ENCODE results near the gene FLAD1. TPM values are rescaled to one million over a fixed set of nuclear protein-coding genes. Genes with fewer than 3 reads are reported as not detected.

Gene FLAD1
- total RNA-seq, 1 experiment from 2014 or later: 82.4 TPM

GRCh38 chr1:154963643-154964042 lies 19.5 kb upstream of the FLAD1 start:
- Histone ChIP-seq H3K27me3 (replicated peaks; ENCODE audit: insufficient read depth, low read depth, low read length, poor library complexity) (no peaks in the 10 kb centered on the region), H3K27ac (ENCODE audit: low read depth, low read length, poor library complexity, severe bottlenecking) (peak overlapping the region; percentile 47), H3K9me3 (ENCODE audit: low read depth, low read length, poor library complexity, severe bottlenecking) (no peaks in the 10 kb centered on the region), H3K4me1 (ENCODE audit: insufficient read depth, low read length, poor library complexity, severe bottlenecking) (peaks cover 27% of the 10 kb centered on the region), H3K4me3 (ENCODE audit: low read depth, low read length, poor library complexity, severe bottlenecking) (no peak overlapping the region), H3K36me3 (ENCODE audit: insufficient read depth, low read length, poor library complexity, severe bottlenecking) (peaks cover 72% of the 10 kb centered on the region)
- DNase-seq (ENCODE audit: low spot score): no peak
- intact Hi-C loops (cut with micrococcal nuclease; ENCODE audit: unreplicated experiment): loop anchor here (5.0 kb wide), 2 partner anchors 34 to 99 kb away; partner anchors contain the start of gene EFNA4
- no TSS peak for BruUV-seq (replicated peaks)
- TF ChIP-seq EZH2 (IDR thresholded peaks at IDR 0.05; ENCODE audit: borderline replicate concordance, low read depth, low read length, poor library complexity, severe bottlenecking) (no peak), CTCF (conservative IDR thresholded peaks at IDR 0.05; ENCODE audit: low read depth, low read length) (no peak)
- CTCF ChIA-PET: no interaction called here
- POLR2A ChIA-PET (ENCODE audit: low non-redundant PET): no interaction called here

DNA sequence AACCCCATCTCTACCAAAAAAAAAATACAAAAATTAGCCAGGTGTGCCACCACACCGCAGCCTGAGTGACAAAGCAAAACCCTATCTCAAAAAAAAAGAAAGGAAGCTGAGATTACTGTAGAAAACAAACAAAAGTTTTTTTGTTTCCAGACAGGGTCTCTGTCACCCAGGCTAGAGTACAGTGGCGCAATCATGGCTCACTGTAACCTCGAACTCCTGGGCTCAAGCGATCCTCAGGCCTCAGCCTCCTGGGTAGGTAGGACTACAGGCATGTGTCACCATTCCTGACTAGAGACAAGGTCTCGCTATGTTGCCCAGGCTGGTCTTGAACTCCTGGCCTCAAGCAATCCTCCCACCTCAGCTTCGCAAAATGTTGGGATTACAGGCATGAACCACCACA lies 18.8 kb upstream of the FLAD1 start:
- H3K4me3 ChIP-seq (ENCODE audit: low read depth, low read length, poor library complexity, severe bottlenecking): no peak overlapping the region
- intact Hi-C loops (cut with micrococcal nuclease; ENCODE audit: unreplicated experiment): loop anchor here (5.0 kb wide), 2 partner anchors 33 to 98 kb away; partner anchors contain the start of gene EFNA4
- TF ChIP-seq EZH2 (IDR thresholded peaks at IDR 0.05; ENCODE audit: borderline replicate concordance, low read depth, low read length, poor library complexity, severe bottlenecking) (no peak), CTCF (conservative IDR thresholded peaks at IDR 0.05; ENCODE audit: low read depth, low read length) (no peak)
- peaks cover 34% of the 10 kb centered on the region for H3K4me1 ChIP-seq (ENCODE audit: insufficient read depth, low read length, poor library complexity, severe bottlenecking)
- ChIA-PET POLR2A (ENCODE audit: low non-redundant PET) (interaction anchor here (0.6 kb wide), 1 partner anchor 9 kb away, joined by 3 read pairs; no protein-coding TSS in a partner anchor), CTCF (no interaction called here)
- H3K27me3 ChIP-seq (replicated peaks; ENCODE audit: insufficient read depth, low read depth, low read length, poor library complexity): no peaks in the 10 kb centered on the region
- no peaks in the 10 kb centered on the region for H3K9me3 ChIP-seq (ENCODE audit: low read depth, low read length, poor library complexity, severe bottlenecking)
- peaks cover 65% of the 10 kb centered on the region for H3K36me3 ChIP-seq (ENCODE audit: insufficient read depth, low read length, poor library complexity, severe bottlenecking)
- BruUV-seq (replicated peaks): no TSS peak
- H3K27ac ChIP-seq (ENCODE audit: low read depth, low read length, poor library complexity, severe bottlenecking): no peak overlapping the region
- no peak for DNase-seq (ENCODE audit: low spot score)

DNA sequence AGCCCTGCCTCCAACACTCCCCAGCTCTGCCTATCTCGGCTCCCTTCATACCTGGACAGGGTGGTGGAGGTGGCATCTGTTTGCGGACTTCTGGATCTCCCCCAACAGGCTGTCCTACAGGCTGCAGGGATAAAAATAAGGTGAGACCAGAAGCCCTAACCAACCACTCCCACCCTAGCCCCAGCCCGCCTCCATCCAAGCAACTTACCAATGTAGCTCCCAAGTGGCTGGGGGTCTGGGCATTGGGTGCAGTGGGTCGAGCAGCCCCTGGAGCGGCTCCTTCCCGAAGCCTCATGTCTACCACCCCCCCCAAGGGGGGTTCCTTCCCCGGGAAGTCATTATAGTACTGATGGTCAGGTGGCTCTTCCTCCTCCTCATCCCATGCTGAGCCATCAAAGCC lies 17.0 kb upstream of the FLAD1 start:
- TF ChIP-seq CTCF (conservative IDR thresholded peaks at IDR 0.05; ENCODE audit: low read depth, low read length): no peak
- no peak for TF ChIP-seq EZH2 (IDR thresholded peaks at IDR 0.05; ENCODE audit: borderline replicate concordance, low read depth, low read length, poor library complexity, severe bottlenecking)

More for the DNA sequence above, 17.0 kb upstream of the FLAD1 start:
- intact Hi-C loops (cut with micrococcal nuclease; ENCODE audit: unreplicated experiment): no loop called here
- CTCF ChIA-PET: no interaction called here
- H3K9me3 ChIP-seq (ENCODE audit: low read depth, low read length, poor library complexity, severe bottlenecking): no peaks in the 10 kb centered on the region
- POLR2A ChIA-PET (ENCODE audit: low non-redundant PET): no interaction called here
- peaks cover 34% of the 10 kb centered on the region for H3K4me1 ChIP-seq (ENCODE audit: insufficient read depth, low read length, poor library complexity, severe bottlenecking)
- H3K27ac ChIP-seq (ENCODE audit: low read depth, low read length, poor library complexity, severe bottlenecking): no peak overlapping the region
- no TSS peak for BruUV-seq (replicated peaks)
- no peak for DNase-seq (ENCODE audit: low spot score)
- no peak overlapping the region for H3K4me3 ChIP-seq (ENCODE audit: low read depth, low read length, poor library complexity, severe bottlenecking)
- H3K36me3 ChIP-seq (ENCODE audit: insufficient read depth, low read length, poor library complexity, severe bottlenecking): peaks cover 60% of the 10 kb centered on the region
- no peaks in the 10 kb centered on the region for H3K27me3 ChIP-seq (replicated peaks; ENCODE audit: insufficient read depth, low read depth, low read length, poor library complexity)
